ENCODE data around the gene SCN5A. TPM values are rescaled to one million over a fixed set of nuclear protein-coding genes. Genes with fewer than 3 reads are reported as not detected.

SCN5A gene
- total and polyA plus RNA-seq, 2 donors (not counting 1 experiment from before 2014, with no cell fraction given) = 0.20 to 0.37 TPM

DNA sequence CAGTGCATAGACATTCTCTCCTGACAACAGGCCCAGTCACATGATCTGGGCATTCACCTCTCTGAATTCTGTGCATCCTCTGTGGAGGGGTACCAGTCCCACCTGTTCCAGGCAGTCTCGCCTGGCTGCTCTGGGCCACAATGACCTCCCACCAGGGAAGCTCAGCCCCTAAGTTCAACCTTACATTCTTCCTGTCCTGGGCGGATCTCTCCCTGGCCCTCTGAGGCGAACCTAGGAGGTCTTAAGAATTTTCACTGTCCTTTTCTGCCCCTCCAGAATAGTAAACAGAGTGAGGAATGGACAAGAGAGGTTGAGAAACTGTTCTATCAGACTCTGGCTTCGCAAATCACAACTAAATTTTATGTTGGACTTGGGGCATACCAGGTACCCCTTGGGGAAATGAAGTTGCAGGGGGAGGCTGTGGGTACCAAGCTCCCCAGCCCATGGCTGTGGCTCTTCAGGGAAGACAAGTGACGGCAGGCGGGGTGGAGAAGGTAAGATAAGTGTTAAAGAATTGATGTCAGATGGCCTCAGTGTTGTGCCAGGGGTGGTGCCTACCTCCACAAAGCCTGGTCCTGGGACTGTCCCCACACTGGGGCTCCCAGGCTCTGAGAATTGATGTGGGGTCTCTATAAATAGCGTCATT lies 5.3 kb downstream of the SCN5A start:
- POLR2A ChIA-PET = no interaction called here
- no peak overlapping the region for H3K4me3 Mint-ChIP-seq
- H3K4me1 Mint-ChIP-seq = peaks cover 6% of the 10 kb centered on the region
- 88% methylated on average over 2 of the region's 7 CpGs for WGBS (ENCODE audit: insufficient coverage)
- H3K4me3 ChIP-seq (ENCODE audit: control extremely low read depth in 1 of 5, extremely low read depth in 1 of 5, insufficient read depth in 1 of 5, low read depth in 2 of 5, low read length in 4 of 5) = no peak overlapping the region
- no peak overlapping the region for H2AFZ ChIP-seq (ENCODE audit: insufficient read depth, low read depth, low read length, poor library complexity, severe bottlenecking)
- CTCF ChIA-PET = no interaction called here
- H3K27me3 ChIP-seq (replicated peaks in 1 of 4; ENCODE audit: control extremely low read depth in 1 of 4, control insufficient read depth in 3 of 4, insufficient read depth in 4 of 4, low read length in 3 of 4) = peaks cover 0 to 28% (median 12%) of the 10 kb centered on the region in 4 experiments
- no peak for TF ChIP-seq EZH2 (IDR thresholded peaks at IDR 0.05; ENCODE audit: borderline replicate concordance, insufficient read depth, low read depth, low read length, poor library complexity, severe bottlenecking)
- TF ChIP-seq, protein P1, sequence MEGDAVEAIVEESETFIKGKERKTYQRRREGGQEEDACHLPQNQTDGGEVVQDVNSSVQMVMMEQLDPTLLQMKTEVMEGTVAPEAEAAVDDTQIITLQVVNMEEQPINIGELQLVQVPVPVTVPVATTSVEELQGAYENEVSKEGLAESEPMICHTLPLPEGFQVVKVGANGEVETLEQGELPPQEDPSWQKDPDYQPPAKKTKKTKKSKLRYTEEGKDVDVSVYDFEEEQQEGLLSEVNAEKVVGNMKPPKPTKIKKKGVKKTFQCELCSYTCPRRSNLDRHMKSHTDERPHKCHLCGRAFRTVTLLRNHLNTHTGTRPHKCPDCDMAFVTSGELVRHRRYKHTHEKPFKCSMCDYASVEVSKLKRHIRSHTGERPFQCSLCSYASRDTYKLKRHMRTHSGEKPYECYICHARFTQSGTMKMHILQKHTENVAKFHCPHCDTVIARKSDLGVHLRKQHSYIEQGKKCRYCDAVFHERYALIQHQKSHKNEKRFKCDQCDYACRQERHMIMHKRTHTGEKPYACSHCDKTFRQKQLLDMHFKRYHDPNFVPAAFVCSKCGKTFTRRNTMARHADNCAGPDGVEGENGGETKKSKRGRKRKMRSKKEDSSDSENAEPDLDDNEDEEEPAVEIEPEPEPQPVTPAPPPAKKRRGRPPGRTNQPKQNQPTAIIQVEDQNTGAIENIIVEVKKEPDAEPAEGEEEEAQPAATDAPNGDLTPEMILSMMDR (IDR thresholded peaks at IDR 0.05) = no peak
- H3K4me2 ChIP-seq (replicated peaks; ENCODE audit: low read depth, low read length, poor library complexity, severe bottlenecking) = no peak overlapping the region
- no peak overlapping the region for H3K9ac ChIP-seq (ENCODE audit: low read length)
- no peaks in the 10 kb centered on the region for H3K36me3 ChIP-seq (replicated peaks in 1 of 2; ENCODE audit: control extremely low read depth in 1 of 2, control insufficient read depth in 1 of 2, extremely low read depth in 1 of 2, insufficient read depth in 2 of 2, low read length in 1 of 2)
- no peak overlapping the region for H3K27ac Mint-ChIP-seq
- peaks cover 0 to 4% (median 0%) of the 10 kb centered on the region in 3 donors for H3K9me3 ChIP-seq (ENCODE audit: control extremely low read depth in 1 of 3, control insufficient read depth in 2 of 3, insufficient read depth in 1 of 3, low read length in 2 of 3)
- H3K9me3 Mint-ChIP-seq (ENCODE audit: insufficient read depth) = no peaks in the 10 kb centered on the region
- no peak for DNase-seq
- H3K27me3 Mint-ChIP-seq = peaks cover 14% of the 10 kb centered on the region
- H3K27ac ChIP-seq (ENCODE audit: low read length in 2 of 2) = no peak overlapping the region
- H3K4me1 ChIP-seq (ENCODE audit: control insufficient read depth in 2 of 2, insufficient read depth in 2 of 2, low read length in 2 of 2) = peaks cover 7% of the 10 kb centered on the region in 2 donors
- no peaks in the 10 kb centered on the region for H3K79me2 ChIP-seq (ENCODE audit: control insufficient read depth, insufficient read depth, low read length)
- intact Hi-C loops (cut with micrococcal nuclease) = no loop called here
- ATAC-seq (ENCODE audit: low read depth) = no peak
- no peaks in the 10 kb centered on the region for H4K20me1 ChIP-seq (ENCODE audit: control insufficient read depth, insufficient read depth, low read length, poor library complexity, severe bottlenecking)

DNA sequence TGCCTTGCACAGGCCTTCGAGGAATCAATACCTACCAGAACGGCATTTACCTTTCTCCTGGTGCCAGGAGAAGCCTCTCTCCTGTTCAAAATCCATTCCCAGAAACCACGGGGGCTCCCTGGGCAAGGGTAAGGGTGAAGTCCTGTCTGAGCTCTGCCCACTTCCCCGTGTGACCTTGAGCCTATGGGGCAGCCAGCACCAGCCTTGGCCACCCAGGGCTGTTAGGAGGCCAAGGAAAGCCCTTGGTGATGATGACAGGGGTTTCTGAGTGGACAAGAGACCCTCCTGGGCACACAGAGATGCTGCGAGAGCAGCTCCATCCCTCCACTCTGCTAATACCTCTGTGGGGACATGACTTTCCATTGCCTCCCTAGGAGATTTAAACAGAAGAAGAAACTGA lies 5.9 kb downstream of the SCN5A start:
- Histone ChIP-seq H2AFZ (ENCODE audit: insufficient read depth, low read depth, low read length, poor library complexity, severe bottlenecking) (no peak overlapping the region), H3K27me3 (replicated peaks in 1 of 4; ENCODE audit: control extremely low read depth in 1 of 4, control insufficient read depth in 3 of 4, insufficient read depth in 4 of 4, low read length in 3 of 4) (peaks cover 0 to 23% (median 9%) of the 10 kb centered on the region in 4 experiments), H3K36me3 (replicated peaks in 1 of 2; ENCODE audit: control extremely low read depth in 1 of 2, control insufficient read depth in 1 of 2, extremely low read depth in 1 of 2, insufficient read depth in 2 of 2, low read length in 1 of 2) (no peaks in the 10 kb centered on the region), H3K4me3 (ENCODE audit: control extremely low read depth in 1 of 5, extremely low read depth in 1 of 5, insufficient read depth in 1 of 5, low read depth in 2 of 5, low read length in 4 of 5) (no peak overlapping the region), H3K79me2 (ENCODE audit: control insufficient read depth, insufficient read depth, low read length) (no peaks in the 10 kb centered on the region), H3K9me3 (ENCODE audit: control extremely low read depth in 1 of 3, control insufficient read depth in 2 of 3, insufficient read depth in 1 of 3, low read length in 2 of 3) (peaks cover 0 to 4% (median 0%) of the 10 kb centered on the region in 3 donors), H3K9ac (ENCODE audit: low read length) (no peak overlapping the region), H3K4me1 (ENCODE audit: control insufficient read depth in 2 of 2, insufficient read depth in 2 of 2, low read length in 2 of 2) (peaks cover 2% of the 10 kb centered on the region in 2 donors), H4K20me1 (ENCODE audit: control insufficient read depth, insufficient read depth, low read length, poor library complexity, severe bottlenecking) (no peaks in the 10 kb centered on the region), H3K4me2 (replicated peaks; ENCODE audit: low read depth, low read length, poor library complexity, severe bottlenecking) (no peak overlapping the region), H3K27ac (ENCODE audit: low read length in 2 of 2) (no peak overlapping the region)
- CTCF ChIA-PET = interaction anchor here (0.6 to 1.0 kb wide), 2 partner anchors 8 to 22 kb away, joined by 3 read pairs; no protein-coding TSS in a partner anchor
- H3K4me1 Mint-ChIP-seq = peaks cover 2% of the 10 kb centered on the region
- DNase-seq (no peak), ATAC-seq (ENCODE audit: low read depth) (no peak)
- no peak overlapping the region for H3K27ac Mint-ChIP-seq
- H3K4me3 Mint-ChIP-seq = no peak overlapping the region
- TF ChIP-seq, protein P1 (IDR thresholded peaks at IDR 0.05) = no peak
- TF ChIP-seq EZH2 (IDR thresholded peaks at IDR 0.05; ENCODE audit: borderline replicate concordance, insufficient read depth, low read depth, low read length, poor library complexity, severe bottlenecking) = no peak
- intact Hi-C loops (cut with micrococcal nuclease) = no loop called here
- H3K9me3 Mint-ChIP-seq (ENCODE audit: insufficient read depth) = no peaks in the 10 kb centered on the region
- H3K27me3 Mint-ChIP-seq = peaks cover 14% of the 10 kb centered on the region
- POLR2A ChIA-PET = no interaction called here
- WGBS (ENCODE audit: insufficient coverage) = 73% methylated on average over 2 of the region's 5 CpGs
